CD14-positive monocyte (primary cell): ENCODE data around the gene ARHGEF10L. TPM values are rescaled to one million over a fixed set of nuclear protein-coding genes. Genes with fewer than 3 reads are reported as not detected.

Experiments used
- DNase-seq, 3 donors: peaks; one replicate each; pipeline ENCODE4 v3.0.0-alpha.2; 2011 to 2022
- H2AFZ ChIP-seq: 2 replicates; pipeline ENCODE4 v1.6.0; 2012; ENCODE audit warnings: mild to moderate bottlenecking, low read depth, low read length, inconsistent platforms; ENCODE audit not compliant: insufficient read depth, poor library complexity, severe bottlenecking
- H3K27ac ChIP-seq, 2 donors: 1 replicate in 1 of 2; 2 replicates in 1 of 2; pipeline ENCODE4 v1.5.1; 2012 to 2013; ENCODE audit warnings: low read length in 2 of 2, control low read depth in 1 of 2, inconsistent platforms in 1 of 2, low read depth in 1 of 2, mild to moderate bottlenecking in 1 of 2
- H3K27me3 ChIP-seq, 2 donors: one replicate each; pipeline versions ENCODE4 v1.6.0 to v1.6.1; 2011 to 2013; ENCODE audit warnings: low read length in 2 of 2; ENCODE audit not compliant: control insufficient read depth in 2 of 2, insufficient read depth in 2 of 2
- H3K36me3 ChIP-seq, 2 donors: replicated peaks in 1 of 2; 1 replicate in 1 of 2; 2 replicates in 1 of 2; pipeline versions ENCODE4 v1.5.1 to v1.6.1; 2012 to 2013; ENCODE audit warnings: low read length in 2 of 2, control low read depth in 1 of 2, inconsistent platforms in 1 of 2, mild to moderate bottlenecking in 1 of 2; ENCODE audit not compliant: insufficient read depth in 2 of 2, control insufficient read depth in 1 of 2
- H3K4me1 ChIP-seq, 2 donors: 1 replicate in 1 of 2; 2 replicates in 1 of 2; pipeline versions ENCODE4 v1.5.1 to v1.6.1; 2012 to 2013; ENCODE audit warnings: low read length in 2 of 2, control low read depth in 1 of 2, inconsistent platforms in 1 of 2, mild to moderate bottlenecking in 1 of 2, moderate library complexity in 1 of 2; ENCODE audit not compliant: insufficient read depth in 2 of 2, control insufficient read depth in 1 of 2
- H3K4me2 ChIP-seq: replicated peaks from 2 replicates; pipeline ENCODE3; 2012; ENCODE audit warnings: low read length, moderate library complexity, mild to moderate bottlenecking; ENCODE audit not compliant: poor library complexity, severe bottlenecking; ENCODE audit errors: extremely low read depth
- H3K4me3 ChIP-seq, 3 experiments: fragments of 200-600 bp in 1 of 3; sonication (generic) in 1 of 3; replicated peaks in 1 of 3; 1 replicate in 2 of 3; 2 replicates in 1 of 3; pipeline ENCODE4 v1.5.1; 2011 to 2013; ENCODE audit warnings: low read length in 3 of 3, mild to moderate bottlenecking in 3 of 3, control low read depth in 2 of 3, low read depth in 2 of 3, inconsistent platforms in 1 of 3, moderate library complexity in 1 of 3
- H3K79me2 ChIP-seq: 2 replicates; pipeline ENCODE4 v1.6.0; 2012; ENCODE audit warnings: mild to moderate bottlenecking, control low read depth, inconsistent platforms, low read length, moderate library complexity; ENCODE audit not compliant: insufficient read depth
- H3K9ac ChIP-seq: 2 replicates; pipeline ENCODE4 v1.6.0; 2017; ENCODE audit warnings: low read length, mild to moderate bottlenecking; ENCODE audit not compliant: insufficient read depth, poor library complexity, severe bottlenecking
- H3K9me3 ChIP-seq, 2 donors: replicated peaks in 1 of 2; 1 replicate in 1 of 2; 2 replicates in 1 of 2; pipeline versions ENCODE4 v1.5.1 to v1.6.1; 2012 to 2013; ENCODE audit warnings: low read length in 2 of 2, control low read depth in 1 of 2; ENCODE audit not compliant: control insufficient read depth in 1 of 2, insufficient read depth in 1 of 2
- H4K20me1 ChIP-seq: 2 replicates; pipeline ENCODE4 v1.6.0; 2012; ENCODE audit warnings: mild to moderate bottlenecking, low read length, control low read depth, moderate library complexity; ENCODE audit not compliant: insufficient read depth
- H3K27ac Mint-ChIP-seq, 7 donors: one replicate each; pipeline ENCODE4 v1.8.0; 2020; ENCODE audit warnings: mild to moderate bottlenecking in 7 of 7, mixed read lengths in 7 of 7, moderate library complexity in 6 of 7, inconsistent platforms in 2 of 7
- H3K27me3 Mint-ChIP-seq, 3 donors: one replicate each; pipeline ENCODE4 v1.8.0; 2021 to 2022; ENCODE audit warnings: low read depth in 3 of 3, mild to moderate bottlenecking in 3 of 3, mixed read lengths in 3 of 3, moderate library complexity in 3 of 3, inconsistent platforms in 1 of 3
- H3K36me3 Mint-ChIP-seq, 2 donors: one replicate each; pipeline ENCODE4 v1.8.0; 2020; ENCODE audit warnings: mixed read lengths in 2 of 2, inconsistent platforms in 1 of 2, mild to moderate bottlenecking in 1 of 2
- H3K4me1 Mint-ChIP-seq: one replicate; pipeline ENCODE4 v1.8.0; 2020; ENCODE audit warnings: mild to moderate bottlenecking, mixed read lengths
- H3K4me3 Mint-ChIP-seq, 2 donors: one replicate each; pipeline ENCODE4 v1.8.0; 2020; ENCODE audit warnings: mild to moderate bottlenecking in 2 of 2, mixed read lengths in 2 of 2, moderate library complexity in 1 of 2
- H3K9me3 Mint-ChIP-seq, 7 donors: one replicate each; pipeline ENCODE4 v1.8.0; 2020 to 2022; ENCODE audit warnings: mixed read lengths in 7 of 7, mild to moderate bottlenecking in 6 of 7, moderate library complexity in 6 of 7, inconsistent platforms in 2 of 7
- CTCF ChIP-seq: fragments of 200-600 bp; IDR thresholded peaks from one replicate; pipeline ENCODE4 v1.8.0; 2022; ENCODE audit warnings: antibody characterized with exemption, mild to moderate bottlenecking
- WGBS: methylation state at CpG from one replicate; pipeline ENCODE4 v1.1.5; 2013; ENCODE audit warnings: missing lambda C conversion rate; ENCODE audit not compliant: insufficient coverage; 5-methylcytosine and 5-hydroxymethylcytosine counted together
- intact Hi-C, 2 donors: fragments of 100-400 bp; cut with micrococcal nuclease; formaldehyde crosslinking; loops; one replicate each; pipeline versions ENCODE4 v1.15.0 to v1.15.1; 2023
- polyA plus RNA-seq, 3 donors: library from polyadenylated mRNA; depleted of rRNA in 1 of 3; unstranded in 2 of 3; stranded (reverse) in 1 of 3; fragments of 300-500 nt in 2 of 3; fragments of >200 nt in 1 of 3; fragmentation: Illumina TruSeq in 2 of 3; gene quantifications; 1 replicate in 2 of 3; 2 replicates in 1 of 3; pipeline ENCODE4 v1.2.3, GENCODE V29; 2012 to 2021

ARHGEF10L gene
- polyA plus RNA-seq, 3 donors: 20.7 to 95.7 (median 23.7) TPM

GRCh38 chr1:17494114-17494729 is 45.3 kb upstream of the ARHGEF10L start:
- TF ChIP-seq CTCF: peak; percentile 97
- peaks cover 5 to 15% (median 14%) of the 10 kb centered on the region in 3 donors for H3K27me3 Mint-ChIP-seq
- no peak overlapping the region for H3K27ac Mint-ChIP-seq
- Histone ChIP-seq H3K27ac (no peak overlapping the region), H3K9ac (no peak overlapping the region), H2AFZ (no peak overlapping the region), H3K79me2 (no peaks in the 10 kb centered on the region), H3K4me2 (no peak overlapping the region), H3K4me3 (no peak overlapping the region), H3K4me1 (no peaks in the 10 kb centered on the region), H4K20me1 (no peaks in the 10 kb centered on the region), H3K9me3 (no peaks in the 10 kb centered on the region), H3K27me3 (peaks cover 0 to 3% of the 10 kb centered on the region in 2 donors), H3K36me3 (no peaks in the 10 kb centered on the region)
- H3K9me3 Mint-ChIP-seq: peaks cover 0 to 2% (median 0%) of the 10 kb centered on the region in 7 donors
- peak; percentile 41 to 70 (median 49) for DNase-seq
- no peaks in the 10 kb centered on the region for H3K36me3 Mint-ChIP-seq
- 0% methylated on average over 3 of the region's 5 CpGs for WGBS
- intact Hi-C loops: loop anchor here (2.0 to 10.0 kb wide), 4 partner anchors 113 to 608 kb away; no protein-coding TSS in a partner anchor
- no peak overlapping the region for H3K4me3 Mint-ChIP-seq
- H3K4me1 Mint-ChIP-seq: no peaks in the 10 kb centered on the region

GRCh38 chr1:17496419-17496818 is 43.1 kb upstream of the ARHGEF10L start:
- TF ChIP-seq CTCF: no peak
- Mint-ChIP-seq H3K4me1 (no peaks in the 10 kb centered on the region), H3K36me3 (no peaks in the 10 kb centered on the region), H3K27ac (no peak overlapping the region), H3K4me3 (no peak overlapping the region), H3K9me3 (peaks cover 0 to 4% (median 0%) of the 10 kb centered on the region in 7 donors), H3K27me3 (peaks cover 10 to 18% (median 17%) of the 10 kb centered on the region in 3 donors)
- H3K27ac ChIP-seq: no peak overlapping the region
- H2AFZ ChIP-seq: no peak overlapping the region
- H4K20me1 ChIP-seq: no peaks in the 10 kb centered on the region
- H3K79me2 ChIP-seq: no peaks in the 10 kb centered on the region
- H3K27me3 ChIP-seq: peaks cover 0 to 3% of the 10 kb centered on the region in 2 donors
- 72% methylated on average over 2 of the region's 4 CpGs for WGBS
- H3K9me3 ChIP-seq: no peaks in the 10 kb centered on the region
- no peak overlapping the region for H3K9ac ChIP-seq
- no peak overlapping the region for H3K4me3 ChIP-seq
- no peaks in the 10 kb centered on the region for H3K4me1 ChIP-seq
- intact Hi-C loops: loop anchor here in 1 of 2 donors (5.0 to 10.0 kb wide), 2 partner anchors 328 to 736 kb away; no protein-coding TSS in a partner anchor
- no peak for DNase-seq
- H3K4me2 ChIP-seq: no peak overlapping the region
- H3K36me3 ChIP-seq: no peaks in the 10 kb centered on the region
